Skeletal muscle satellite cell (primary cell): ENCODE measurements around the gene FKRP.

Experiments used
- H3K27me3 ChIP-seq: 2 replicates; pipeline ENCODE4 v1.7.0; 2013; ENCODE audit warnings: low read length; ENCODE audit not compliant: control insufficient read depth, insufficient read depth
- H3K36me3 ChIP-seq: 2 replicates; pipeline ENCODE4 v1.7.0; 2013; ENCODE audit warnings: mild to moderate bottlenecking, control low read depth, low read length; ENCODE audit not compliant: insufficient read depth
- H3K4me1 ChIP-seq: 2 replicates; pipeline ENCODE4 v1.7.0; 2013; ENCODE audit warnings: low read length; ENCODE audit not compliant: control insufficient read depth, insufficient read depth
- H3K4me2 ChIP-seq: 2 replicates; pipeline ENCODE4 v1.7.0; 2013; ENCODE audit warnings: mild to moderate bottlenecking, low read length
- H3K4me3 ChIP-seq: 2 replicates; pipeline ENCODE4 v1.7.0; 2013; ENCODE audit warnings: low read length
- H3K9ac ChIP-seq: 2 replicates; pipeline ENCODE4 v1.7.0; 2013; ENCODE audit warnings: mild to moderate bottlenecking, low read depth, low read length, moderate library complexity
- H3K9me3 ChIP-seq: replicated peaks from 2 replicates; pipeline ENCODE4 v1.7.0; 2013; ENCODE audit warnings: mild to moderate bottlenecking, control low read depth, low read length

The FKRP gene

DNA sequence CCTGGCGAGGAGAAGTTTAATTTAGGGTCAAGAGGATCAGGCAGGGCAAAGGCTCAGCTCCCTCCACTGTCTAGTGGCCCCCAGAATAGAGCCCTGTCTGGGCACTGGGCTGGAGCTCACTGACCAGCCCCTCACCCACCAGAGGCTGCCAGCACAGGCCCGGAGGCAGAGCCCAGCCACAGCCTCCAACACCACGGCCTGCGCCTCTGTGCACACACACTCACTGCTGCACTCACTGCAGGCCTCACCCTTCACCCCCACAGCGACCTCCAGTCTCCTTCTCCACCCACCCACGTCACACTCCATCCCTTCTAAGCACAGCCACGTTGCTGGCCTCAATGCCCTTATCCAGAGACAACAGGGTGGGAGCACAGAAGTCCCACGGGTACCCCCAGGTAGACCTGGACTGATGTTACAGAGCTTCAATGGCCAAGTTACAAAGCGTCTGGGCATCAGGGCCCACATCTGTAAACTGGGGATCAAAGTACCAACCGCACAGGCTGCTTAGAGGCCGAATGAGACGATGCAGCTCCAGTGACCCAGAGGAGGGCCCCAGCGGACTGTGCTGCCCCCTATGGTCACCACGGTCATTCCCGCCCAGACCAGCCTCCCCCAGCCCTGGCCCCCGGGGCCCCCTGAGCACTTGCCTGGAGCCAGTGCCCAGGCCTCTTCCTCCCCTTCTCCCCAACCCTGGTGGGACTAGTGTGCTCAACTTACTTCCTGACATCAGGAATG, 24.4 kb upstream of the FKRP start:
- peaks cover 8% of the 10 kb centered on the region for H3K4me1 ChIP-seq
- H3K27me3 ChIP-seq = no peaks in the 10 kb centered on the region
- H3K9ac ChIP-seq = no peak overlapping the region
- H3K36me3 ChIP-seq = peaks cover 70% of the 10 kb centered on the region
- no peaks in the 10 kb centered on the region for H3K9me3 ChIP-seq
- H3K4me3 ChIP-seq = no peak overlapping the region
- no peak overlapping the region for H3K4me2 ChIP-seq

DNA sequence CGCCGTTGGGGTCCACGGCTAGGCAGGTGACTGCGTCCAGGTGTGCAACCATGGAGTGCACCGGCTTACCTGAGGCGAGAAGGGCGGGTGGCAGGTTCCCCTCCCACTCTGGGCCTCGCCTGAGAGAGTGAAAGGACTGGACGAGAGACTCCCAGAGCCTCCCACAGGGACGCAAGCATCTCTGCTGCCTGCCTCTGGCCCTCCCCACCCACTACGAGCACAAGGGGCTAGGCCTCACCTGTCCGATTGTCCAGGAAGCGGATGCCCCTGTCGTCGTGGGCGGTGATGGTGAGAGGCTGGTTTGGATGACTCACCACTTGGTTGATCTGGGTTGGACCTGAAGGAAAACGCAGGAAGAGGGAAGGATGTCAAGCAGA, 23.9 kb upstream of the FKRP start:
- peaks cover 75% of the 10 kb centered on the region for H3K36me3 ChIP-seq
- no peak overlapping the region for H3K9ac ChIP-seq
- H3K4me2 ChIP-seq = no peak overlapping the region
- no peaks in the 10 kb centered on the region for H3K27me3 ChIP-seq
- H3K9me3 ChIP-seq = no peaks in the 10 kb centered on the region
- H3K4me1 ChIP-seq = peaks cover 8% of the 10 kb centered on the region
- no peak overlapping the region for H3K4me3 ChIP-seq

DNA sequence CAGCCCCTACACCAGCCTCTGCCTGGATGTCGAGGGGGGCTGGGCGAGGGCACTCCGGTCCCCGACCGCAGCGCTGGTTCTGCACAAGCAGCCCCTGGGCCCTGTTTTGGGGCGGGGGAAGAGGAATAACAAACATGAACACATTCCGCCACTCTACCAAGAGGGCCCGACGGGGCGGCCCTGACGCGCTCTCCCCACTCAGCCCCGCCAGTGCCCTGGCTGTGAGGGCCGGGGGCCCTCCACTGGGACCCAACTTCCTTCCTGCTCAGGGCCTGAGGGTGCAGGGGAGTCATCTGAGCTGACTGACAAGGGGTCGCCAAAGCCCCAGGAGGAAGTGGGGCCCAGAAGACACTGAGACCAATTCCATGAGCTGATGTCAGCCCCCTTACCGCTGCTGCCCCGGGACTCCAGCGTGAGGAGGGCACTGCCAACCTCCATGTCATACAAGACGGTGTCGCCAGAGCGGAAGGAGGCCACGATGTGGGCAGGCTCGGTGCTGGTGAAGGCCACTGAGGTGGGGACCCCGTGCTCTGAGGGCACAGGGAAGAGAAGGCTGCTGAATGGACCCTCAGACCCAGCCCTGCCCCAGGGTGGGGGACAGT, 23.3 kb upstream of the FKRP start:
- peaks cover 80% of the 10 kb centered on the region for H3K36me3 ChIP-seq

DNA sequence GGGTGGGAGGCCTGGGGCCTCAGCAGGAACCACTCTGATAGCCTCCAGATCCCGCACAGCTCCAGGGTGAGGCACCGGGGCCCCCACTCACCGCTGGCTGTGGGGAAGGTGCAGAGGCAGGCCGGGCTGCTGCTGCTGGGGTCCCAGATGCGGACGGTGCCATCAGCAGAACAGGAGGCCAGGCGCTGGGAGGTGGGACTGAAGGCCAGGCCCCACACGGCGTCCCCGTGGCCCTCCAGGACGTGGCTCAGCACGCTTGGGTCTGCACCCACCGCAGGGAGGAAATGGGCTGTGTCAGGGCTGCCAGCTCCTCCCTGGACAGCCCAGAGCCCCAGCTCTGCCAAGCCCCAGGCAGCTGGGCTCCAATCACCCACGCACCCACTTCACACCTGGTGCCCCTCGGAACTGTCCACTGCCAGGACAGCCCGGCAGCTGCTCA, 22.8 kb upstream of the FKRP start:
- Histone ChIP-seq H3K9ac (no peak overlapping the region), H3K9me3 (no peaks in the 10 kb centered on the region), H3K27me3 (no peaks in the 10 kb centered on the region), H3K36me3 (peaks cover 86% of the 10 kb centered on the region), H3K4me3 (no peak overlapping the region), H3K4me1 (peaks cover 7% of the 10 kb centered on the region), H3K4me2 (no peak overlapping the region)

More for the DNA sequence above, 23.3 kb upstream of the FKRP start:
- Histone ChIP-seq H3K9ac (no peak overlapping the region), H3K4me1 (peaks cover 11% of the 10 kb centered on the region), H3K9me3 (no peaks in the 10 kb centered on the region), H3K27me3 (no peaks in the 10 kb centered on the region), H3K4me3 (no peak overlapping the region), H3K4me2 (no peak overlapping the region)

DNA sequence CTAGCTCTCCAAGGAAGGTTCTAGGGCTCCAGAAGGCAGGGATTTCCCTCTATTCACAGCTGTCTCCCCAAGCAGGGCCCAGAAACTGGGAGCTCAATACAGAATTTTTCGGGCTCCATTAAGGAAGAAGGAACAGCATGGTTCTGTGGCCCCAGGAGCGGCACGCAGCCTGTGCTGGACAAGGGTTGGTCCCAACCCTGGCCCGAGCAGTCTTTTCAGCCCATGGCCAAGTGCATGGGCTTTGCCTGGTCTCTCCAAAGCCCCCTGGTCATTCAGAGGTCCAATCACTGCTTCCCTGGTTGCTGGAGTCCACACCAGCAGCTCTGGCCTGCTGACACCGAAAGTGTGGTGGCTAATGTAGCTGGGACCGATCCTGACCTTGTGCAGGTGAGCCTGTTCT, 22.4 kb upstream of the FKRP start:
- no peak overlapping the region for H3K9ac ChIP-seq
- no peaks in the 10 kb centered on the region for H3K27me3 ChIP-seq
- no peaks in the 10 kb centered on the region for H3K9me3 ChIP-seq
- no peak overlapping the region for H3K4me3 ChIP-seq
- no peak overlapping the region for H3K4me2 ChIP-seq
- peaks cover 7% of the 10 kb centered on the region for H3K4me1 ChIP-seq
- peaks cover 90% of the 10 kb centered on the region for H3K36me3 ChIP-seq

DNA sequence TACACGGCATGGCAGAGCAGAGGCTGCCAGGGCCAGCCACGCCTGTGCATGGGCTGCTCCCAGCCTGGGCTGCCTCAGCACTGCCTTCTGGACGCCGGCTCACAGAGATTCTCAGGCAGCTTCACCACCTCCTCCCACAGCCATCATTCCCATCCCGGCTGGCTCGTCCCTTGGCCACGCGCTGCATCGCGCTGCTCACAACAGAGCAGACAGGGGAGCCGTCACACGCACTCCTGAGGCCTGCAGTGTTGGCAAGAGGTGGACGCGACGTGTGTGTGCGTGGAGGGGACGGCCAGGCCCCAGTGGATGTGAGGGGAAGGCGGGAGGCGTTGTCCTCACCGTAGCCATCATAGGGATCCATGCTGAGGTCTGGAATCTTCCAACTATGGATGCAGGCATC, 21.4 kb upstream of the FKRP start:
- Histone ChIP-seq H3K4me3 (no peak overlapping the region), H3K36me3 (peaks cover 92% of the 10 kb centered on the region), H3K9me3 (no peaks in the 10 kb centered on the region), H3K4me1 (peaks cover 7% of the 10 kb centered on the region), H3K27me3 (no peaks in the 10 kb centered on the region), H3K9ac (no peak overlapping the region), H3K4me2 (no peak overlapping the region)

DNA sequence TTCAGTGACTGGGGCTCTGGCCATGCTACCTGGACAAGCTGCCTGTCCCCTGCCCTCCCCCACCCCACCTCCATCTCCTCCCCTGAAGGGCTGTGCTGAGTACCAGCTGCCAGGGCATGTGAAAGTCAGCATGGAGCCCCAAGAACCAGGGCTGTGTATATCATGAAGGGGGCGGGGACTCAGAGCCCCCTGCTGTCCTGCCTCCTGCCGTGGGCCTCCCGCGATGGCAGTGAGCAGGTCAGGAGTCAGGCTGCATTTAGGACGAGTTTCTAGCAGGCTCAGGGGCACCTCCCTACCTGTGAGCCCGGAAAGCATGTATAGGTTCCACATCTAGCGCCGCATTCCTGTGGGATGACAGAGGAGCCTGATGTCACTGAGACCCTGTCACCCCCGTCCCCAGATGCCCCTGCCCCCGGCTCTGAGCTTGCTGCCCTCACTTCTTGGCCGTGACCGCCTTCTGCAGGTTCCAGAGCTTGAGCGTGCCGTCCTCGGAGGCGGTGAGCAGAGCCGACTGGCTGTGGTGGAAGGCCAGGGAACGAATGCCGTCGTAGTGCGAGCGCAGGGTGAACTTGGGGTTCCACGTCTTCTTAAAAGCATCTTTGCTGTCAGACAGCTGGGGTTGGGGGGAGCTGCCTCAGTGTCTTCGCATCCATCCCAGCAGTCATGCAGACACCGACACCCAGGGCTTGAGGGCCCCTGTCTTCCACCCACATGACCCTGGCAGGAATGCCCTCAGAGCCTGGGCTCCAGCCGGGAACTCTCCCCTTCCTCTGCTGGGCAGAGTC, 20.6 kb upstream of the FKRP start:
- Histone ChIP-seq H3K9me3 (no peaks in the 10 kb centered on the region), H3K27me3 (no peaks in the 10 kb centered on the region), H3K4me3 (no peak overlapping the region), H3K36me3 (peaks cover 94% of the 10 kb centered on the region), H3K4me1 (peaks cover 7% of the 10 kb centered on the region), H3K4me2 (no peak overlapping the region), H3K9ac (no peak overlapping the region)

DNA sequence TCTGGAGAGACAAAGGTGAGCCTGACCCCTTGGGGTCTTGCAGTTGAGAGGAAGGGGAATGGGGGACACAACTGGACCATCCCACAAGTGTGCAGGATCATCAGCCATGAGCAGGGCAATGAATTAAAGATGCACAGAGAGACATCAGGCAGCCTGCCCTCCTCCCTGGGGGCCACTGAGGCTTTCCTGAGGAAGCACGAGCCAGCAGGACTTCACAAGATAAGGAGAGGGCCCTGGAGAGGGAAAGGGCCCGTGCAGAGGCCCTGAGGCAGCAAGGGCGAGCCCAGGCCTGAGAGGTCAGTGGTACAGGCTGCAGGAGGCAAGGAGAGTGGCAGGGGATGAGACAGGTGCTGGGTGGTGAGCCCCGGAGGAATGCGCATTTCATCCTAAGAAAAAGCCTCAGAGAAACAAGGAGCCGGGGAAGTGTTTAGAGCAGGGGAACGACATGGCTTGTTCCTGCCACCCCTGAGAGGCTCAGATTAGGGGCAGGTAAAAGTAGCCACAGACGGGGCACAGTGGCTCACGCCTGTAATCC, 19.9 kb upstream of the FKRP start:
- H3K27me3 ChIP-seq = no peaks in the 10 kb centered on the region
- peaks cover 94% of the 10 kb centered on the region for H3K36me3 ChIP-seq
- H3K4me3 ChIP-seq = no peak overlapping the region
- H3K9ac ChIP-seq = no peak overlapping the region
- H3K4me2 ChIP-seq = no peak overlapping the region
- H3K4me1 ChIP-seq = peaks cover 14% of the 10 kb centered on the region
- H3K9me3 ChIP-seq = no peaks in the 10 kb centered on the region

DNA sequence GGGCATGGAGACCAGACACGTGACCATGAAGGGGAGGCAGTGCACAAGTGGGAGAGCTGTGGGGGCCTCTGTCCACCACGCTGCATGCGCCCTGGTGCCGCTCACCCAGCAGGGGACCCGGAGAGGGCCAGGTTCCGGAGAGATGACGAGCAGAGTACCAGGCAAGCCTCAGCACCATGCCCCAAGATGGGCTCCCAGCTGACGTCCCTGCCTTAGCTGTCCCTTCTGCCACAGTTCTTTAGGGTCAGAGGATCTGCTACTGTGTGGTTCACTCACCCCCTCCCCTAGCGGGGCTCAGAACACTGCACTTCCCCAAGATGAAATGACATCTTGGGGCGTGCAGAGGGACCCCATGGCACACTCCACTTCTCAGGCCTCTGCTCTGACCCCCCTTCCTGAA, 19.3 kb upstream of the FKRP start:
- Histone ChIP-seq H3K27me3 (no peaks in the 10 kb centered on the region), H3K4me1 (peaks cover 20% of the 10 kb centered on the region), H3K9me3 (no peaks in the 10 kb centered on the region), H3K36me3 (peaks cover 91% of the 10 kb centered on the region), H3K9ac (no peak overlapping the region), H3K4me2 (no peak overlapping the region), H3K4me3 (no peak overlapping the region)

DNA sequence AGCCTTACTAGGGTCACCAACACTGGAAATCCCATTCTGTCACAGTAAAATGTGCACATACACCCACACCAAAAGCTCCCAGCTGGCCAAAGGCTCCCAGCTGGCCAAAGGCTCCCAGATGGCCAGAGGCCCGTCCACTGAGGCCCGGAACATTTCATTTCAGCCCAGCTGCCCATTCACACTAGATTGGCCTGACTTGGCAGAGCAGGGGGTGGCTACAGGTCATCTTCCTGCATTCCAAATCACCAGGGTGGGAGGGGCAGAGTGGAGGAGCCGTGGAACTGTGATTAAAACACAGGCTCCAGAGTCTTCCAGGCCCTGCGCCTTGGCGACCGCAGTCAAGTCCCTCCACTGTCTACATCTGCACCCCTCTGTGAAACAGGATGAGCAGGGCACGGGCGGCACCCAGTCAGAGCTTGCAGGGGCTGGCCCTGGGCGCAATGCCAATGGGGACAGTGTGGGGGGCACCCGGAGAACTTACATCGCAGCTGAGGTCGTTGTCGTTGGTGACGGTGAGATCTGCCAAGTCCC, 18.8 kb upstream of the FKRP start:
- Histone ChIP-seq H3K9ac (no peak overlapping the region), H3K4me2 (no peak overlapping the region), H3K4me3 (no peak overlapping the region), H3K27me3 (no peaks in the 10 kb centered on the region), H3K36me3 (peaks cover 91% of the 10 kb centered on the region), H3K9me3 (no peaks in the 10 kb centered on the region), H3K4me1 (peaks cover 25% of the 10 kb centered on the region)

DNA sequence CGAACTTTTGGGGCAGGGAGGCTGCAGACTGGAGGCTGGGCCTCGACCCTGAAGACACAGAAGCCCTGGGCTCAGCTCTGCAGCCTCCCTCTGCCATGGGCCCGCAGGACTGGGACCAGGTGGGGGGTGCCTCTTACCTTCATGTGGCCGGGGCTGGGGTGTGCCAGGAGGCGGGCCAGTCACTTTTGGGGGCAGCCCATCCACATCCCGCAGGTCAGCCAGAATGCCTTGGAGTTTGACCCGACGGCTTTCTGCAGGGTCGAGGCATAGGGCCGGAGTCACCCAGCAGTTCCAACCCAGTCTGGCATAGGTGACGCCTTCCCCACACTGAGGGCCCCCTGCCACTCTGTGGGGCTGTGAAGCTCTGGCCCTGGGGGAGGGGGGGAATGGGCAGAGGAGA, 18.1 kb upstream of the FKRP start:
- Histone ChIP-seq H3K4me3 (no peak overlapping the region), H3K9me3 (no peaks in the 10 kb centered on the region), H3K4me2 (no peak overlapping the region), H3K27me3 (no peaks in the 10 kb centered on the region), H3K36me3 (peaks cover 91% of the 10 kb centered on the region), H3K9ac (no peak overlapping the region), H3K4me1 (peaks cover 31% of the 10 kb centered on the region)
